RWPE2 (cell line): Measurements from ENCODE around the gene ATPAF1.

Experiments used
- ATAC-seq: fragments of 200-7000 bp; cut with Tn5 transposase; 3 replicates; pipeline ENCODE4 v1.9.1; 2021; ENCODE audit warnings: low read depth
- DNase-seq: peaks from one replicate; pipeline ENCODE4 v3.0.0-alpha.2; 2020; ENCODE audit warnings: low spot score
- H3K27ac ChIP-seq: fragments of 450-650 bp; 2 replicates; pipeline ENCODE4 v1.5.1; 2017; ENCODE audit warnings: mild to moderate bottlenecking; ENCODE audit not compliant: poor library complexity, severe bottlenecking
- H3K27me3 ChIP-seq: fragments of 250-450 bp; sonication (Bioruptor Pico); 2 replicates; pipeline ENCODE4 v1.5.1; 2021; ENCODE audit warnings: mild to moderate bottlenecking, moderate library complexity; ENCODE audit not compliant: insufficient read depth, poor library complexity, severe bottlenecking
- H3K36me3 ChIP-seq: fragments of 250-450 bp; sonication (Bioruptor Pico); 2 replicates; pipeline ENCODE4 v1.5.1; 2020; ENCODE audit warnings: low read depth, mild to moderate bottlenecking, moderate library complexity
- H3K4me1 ChIP-seq: fragments of 250-450 bp; sonication (Bioruptor Pico); 2 replicates; pipeline ENCODE4 v1.5.1; 2021; ENCODE audit warnings: mild to moderate bottlenecking, moderate library complexity; ENCODE audit not compliant: insufficient read depth, poor library complexity, severe bottlenecking
- H3K4me3 ChIP-seq: fragments of 250-450 bp; sonication (Bioruptor Pico); 2 replicates; pipeline ENCODE4 v1.5.1; 2021; ENCODE audit warnings: mild to moderate bottlenecking, moderate library complexity; ENCODE audit not compliant: severe bottlenecking
- H3K9me3 ChIP-seq: fragments of 250-450 bp; sonication (Bioruptor Pico); 2 replicates; pipeline ENCODE4 v1.5.1; 2021; ENCODE audit warnings: mild to moderate bottlenecking, moderate library complexity; ENCODE audit not compliant: severe bottlenecking
- CTCF ChIP-seq: fragments of 450-650 bp; IDR thresholded peaks from one replicate; pipeline ENCODE4 v1.5.1; 2017; ENCODE audit warnings: mild to moderate bottlenecking, moderate library complexity; ENCODE audit not compliant: poor library complexity, severe bottlenecking

Gene ATPAF1

GRCh38 chr1:46583494-46583893 is 84.7 kb downstream of the ATPAF1 start:
- TF ChIP-seq CTCF: no peak

GRCh38 chr1:46582972-46583371 is 85.2 kb downstream of the ATPAF1 start:
- H3K9me3 ChIP-seq: no peaks in the 10 kb centered on the region
- H3K36me3 ChIP-seq: peaks cover 20% of the 10 kb centered on the region
- ATAC-seq: no peak

More at GRCh38 chr1:46583494-46583893, 84.7 kb downstream of the ATPAF1 start:
- DNase-seq (no peak), ATAC-seq (no peak)
- Histone ChIP-seq H3K9me3 (no peaks in the 10 kb centered on the region), H3K36me3 (peaks cover 20% of the 10 kb centered on the region), H3K27me3 (no peaks in the 10 kb centered on the region), H3K4me3 (no peak overlapping the region), H3K4me1 (no peaks in the 10 kb centered on the region), H3K27ac (no peak overlapping the region)

More at GRCh38 chr1:46582972-46583371, 85.2 kb downstream of the ATPAF1 start:
- no peak for TF ChIP-seq CTCF
- Histone ChIP-seq H3K4me3 (no peak overlapping the region), H3K27me3 (no peaks in the 10 kb centered on the region), H3K4me1 (no peaks in the 10 kb centered on the region), H3K27ac (no peak overlapping the region)
- DNase-seq: no peak
